Measurements from ENCODE around the gene PTPRM.

PTPRM gene

DNA sequence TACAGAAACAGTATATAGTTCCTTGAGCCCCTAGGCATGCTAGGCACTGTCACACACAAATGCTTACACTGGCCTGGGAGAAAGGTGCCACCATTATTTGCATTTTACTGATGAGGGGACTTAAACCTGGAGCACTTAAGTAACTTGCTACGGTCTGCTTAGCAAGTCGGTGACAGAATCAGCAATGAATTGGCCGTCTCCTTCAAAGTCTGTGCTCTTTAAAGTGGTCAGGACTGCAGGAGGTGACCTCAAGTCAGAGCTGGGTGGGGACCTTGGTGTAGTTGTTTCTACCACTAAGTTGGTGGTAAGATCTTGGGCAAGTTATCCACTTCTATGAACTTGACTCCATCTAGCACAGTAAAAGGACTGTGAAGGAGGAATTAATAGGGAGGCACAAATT lies 34.8 kb downstream of the PTPRM start:
- DNase-seq = no peak

GRCh38 chr18:7603259-7604000 lies 36.3 kb downstream of the PTPRM start:
- no peak for DNase-seq

- DNase-seq = no peak
Observed at GRCh38 chr18:7604361-7604760, 37.2 kb downstream of the PTPRM start.

DNA sequence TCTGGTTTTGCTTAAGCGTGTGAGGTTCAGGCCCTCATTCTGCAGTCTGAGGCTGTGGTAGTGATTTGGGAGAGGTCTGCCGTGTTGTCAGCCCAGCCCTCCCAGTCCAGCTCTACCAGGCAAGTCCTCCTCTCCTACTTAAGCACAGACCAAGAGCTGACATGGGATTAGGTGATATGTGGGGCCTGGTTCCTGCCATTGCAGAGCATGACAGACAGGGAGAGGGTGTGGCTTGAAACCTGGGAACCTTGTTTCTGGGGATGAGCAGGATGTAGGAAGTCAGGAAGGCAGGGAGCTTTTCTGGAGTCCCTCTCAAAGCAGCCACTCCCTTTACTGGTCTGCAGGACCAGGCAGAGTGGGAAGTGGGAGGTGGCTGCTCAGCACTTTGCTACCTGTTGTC lies 38.6 kb downstream of the PTPRM start:
- DNase-seq = no peak

DNA sequence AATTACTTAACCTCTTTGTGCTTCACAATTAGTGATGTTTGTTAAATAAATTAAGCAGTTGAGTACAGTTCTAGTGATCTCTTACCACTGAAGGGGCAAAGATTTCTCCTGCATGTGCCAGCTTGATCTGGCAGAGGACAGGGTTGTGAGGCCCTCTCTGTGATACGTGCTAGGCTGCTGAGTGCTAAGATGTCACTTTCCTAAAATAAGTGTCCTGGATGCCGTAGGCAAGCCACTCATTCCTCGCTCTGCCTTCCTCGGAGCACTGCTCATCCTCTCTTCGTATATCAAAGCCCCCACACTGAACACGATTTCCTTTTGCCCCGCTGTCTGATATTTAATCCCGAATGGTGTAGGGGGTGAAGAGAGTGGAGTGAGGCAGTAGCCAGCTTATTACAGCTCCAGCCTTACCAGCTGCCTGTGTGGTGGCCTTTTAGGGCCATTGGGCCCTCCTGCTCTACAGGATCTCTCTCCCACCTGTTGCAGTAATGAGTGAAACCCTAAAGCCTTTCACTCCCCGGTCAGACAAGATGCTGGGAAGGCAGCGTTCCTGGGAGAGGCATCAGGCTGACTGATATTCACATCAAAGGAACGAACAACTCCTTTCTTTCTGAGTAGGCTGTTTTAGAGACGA lies 40.5 kb downstream of the PTPRM start:
- DNase-seq = no peak

- DNase-seq = no peak
Observed at GRCh38 chr18:7608174-7608550, 41.0 kb downstream of the PTPRM start.

DNA sequence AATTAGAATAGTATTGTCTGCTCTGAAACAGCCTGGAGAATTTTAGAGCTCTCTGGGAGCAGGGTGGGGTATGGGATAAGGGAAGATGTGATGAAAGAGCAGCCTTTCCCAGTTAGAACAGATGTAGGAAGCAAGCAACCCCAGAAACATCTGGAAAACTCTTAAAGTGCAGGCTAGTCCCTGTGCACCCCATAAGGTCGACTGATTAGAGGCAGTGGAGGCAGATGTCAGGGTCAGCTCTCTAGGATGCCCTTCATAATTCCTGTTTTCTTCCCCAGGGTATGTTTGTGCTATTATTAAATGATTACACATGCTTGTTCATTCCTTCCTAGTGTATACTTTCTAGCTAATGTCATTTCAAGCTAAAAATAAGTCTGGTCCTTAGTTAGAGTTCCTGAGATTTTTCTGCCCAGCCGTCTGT lies 41.7 kb downstream of the PTPRM start:
- DNase-seq = no peak

DNA sequence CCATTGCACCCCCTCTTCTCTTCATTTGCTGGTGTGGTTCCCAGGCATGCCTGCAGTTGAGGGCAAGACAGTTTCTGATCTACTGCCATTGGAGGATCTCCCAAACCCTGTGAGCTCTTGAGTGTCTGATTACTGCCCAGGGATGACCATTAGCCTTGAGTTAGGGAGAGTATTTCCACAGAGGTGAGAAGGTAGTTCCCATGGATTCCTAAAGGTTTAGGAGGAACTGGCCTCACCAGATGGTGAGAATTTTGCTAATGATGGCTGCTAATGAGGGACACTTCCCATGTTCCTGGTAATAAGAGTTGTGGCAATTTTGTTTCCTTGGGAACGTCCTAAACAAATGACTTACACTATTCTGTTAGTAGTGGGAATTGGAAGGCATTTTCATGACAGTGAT lies 42.5 kb downstream of the PTPRM start:
- DNase-seq = no peak

GRCh38 chr18:7614042-7614441 lies 46.9 kb downstream of the PTPRM start:
- DNase-seq = no peak

- no peak for DNase-seq
Observed at GRCh38 chr18:7615840-7616239, 48.7 kb downstream of the PTPRM start.

DNA sequence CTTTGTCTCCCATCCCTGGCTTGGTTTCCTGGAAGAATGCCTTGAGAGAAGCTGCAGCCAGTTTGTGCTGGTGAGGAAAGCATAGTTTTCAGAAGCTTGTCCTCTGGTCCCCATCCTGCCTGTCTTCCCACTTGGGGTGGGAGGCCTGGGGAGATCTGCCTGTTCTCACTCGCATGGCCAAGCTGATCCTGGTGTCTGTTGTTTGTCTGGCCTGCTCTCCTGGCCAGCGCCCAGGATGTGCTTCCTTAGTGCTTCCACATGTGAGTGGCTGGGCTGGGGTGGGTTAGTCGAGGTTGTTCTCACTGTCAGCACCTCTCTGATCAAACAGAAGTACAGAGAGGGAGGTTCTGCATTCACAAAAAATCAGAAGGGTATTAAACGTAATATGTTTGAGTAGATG lies 49.5 kb downstream of the PTPRM start:
- DNase-seq = no peak

DNA sequence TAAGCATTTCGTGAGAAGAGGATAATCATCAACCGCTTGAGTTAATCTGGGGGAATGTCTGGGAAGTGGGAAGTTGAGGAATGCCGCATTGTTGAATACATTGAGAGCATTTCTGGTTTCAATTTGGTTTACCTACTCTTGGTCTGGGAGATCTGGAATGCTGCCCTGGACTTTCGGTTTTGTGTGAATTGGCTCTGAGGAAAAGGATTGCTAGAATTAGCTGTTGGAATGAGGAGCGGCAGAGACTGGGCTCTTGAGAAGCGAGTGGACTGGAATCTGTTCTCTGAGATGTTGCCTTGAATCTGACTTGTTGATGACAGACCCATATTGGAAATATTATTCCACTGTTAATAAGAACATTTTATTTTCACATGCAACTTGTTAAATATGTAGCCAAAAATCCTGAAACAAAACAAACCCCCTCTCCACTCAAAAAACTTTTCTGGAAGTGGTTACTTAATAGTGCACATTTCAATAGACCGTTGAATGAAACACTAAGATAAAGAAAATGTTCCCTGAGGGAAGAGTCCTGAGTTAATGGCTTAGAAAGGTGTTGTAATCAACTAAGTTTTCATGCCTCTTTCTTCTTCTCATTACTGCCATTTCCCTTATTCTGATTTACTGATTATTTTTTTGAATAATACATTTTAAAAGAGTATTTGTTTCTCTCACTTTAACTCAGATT lies 50.8 kb downstream of the PTPRM start:
- no peak for DNase-seq

DNA sequence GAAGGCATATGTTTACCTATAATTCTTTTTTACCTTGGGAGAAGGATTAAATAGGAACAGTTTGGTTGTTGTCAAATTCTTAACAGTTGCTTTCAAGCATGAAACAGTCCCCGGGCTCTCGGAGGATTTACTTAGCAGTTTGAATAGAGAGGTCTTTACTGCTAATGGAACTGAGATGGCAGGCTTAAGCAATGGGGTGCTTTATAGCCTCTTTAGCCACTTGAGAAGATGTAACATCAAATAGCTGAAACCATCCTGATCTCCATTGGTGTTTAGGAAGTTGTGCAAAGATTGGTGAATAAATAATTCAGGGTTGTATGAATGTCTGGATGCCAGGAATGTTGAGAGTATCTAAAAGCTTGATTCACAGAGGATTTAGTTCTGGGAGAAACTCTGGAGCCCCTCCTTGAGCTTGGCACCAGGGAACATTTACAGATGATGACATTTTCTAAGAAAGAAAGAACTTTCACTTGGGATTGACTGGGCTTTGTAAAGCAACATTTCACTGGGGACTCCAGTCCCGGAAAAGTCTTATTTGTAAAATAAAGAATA lies 51.9 kb downstream of the PTPRM start:
- DNase-seq = no peak

- DNase-seq = no peak
Observed at GRCh38 chr18:7619676-7620075, 52.6 kb downstream of the PTPRM start.

DNA sequence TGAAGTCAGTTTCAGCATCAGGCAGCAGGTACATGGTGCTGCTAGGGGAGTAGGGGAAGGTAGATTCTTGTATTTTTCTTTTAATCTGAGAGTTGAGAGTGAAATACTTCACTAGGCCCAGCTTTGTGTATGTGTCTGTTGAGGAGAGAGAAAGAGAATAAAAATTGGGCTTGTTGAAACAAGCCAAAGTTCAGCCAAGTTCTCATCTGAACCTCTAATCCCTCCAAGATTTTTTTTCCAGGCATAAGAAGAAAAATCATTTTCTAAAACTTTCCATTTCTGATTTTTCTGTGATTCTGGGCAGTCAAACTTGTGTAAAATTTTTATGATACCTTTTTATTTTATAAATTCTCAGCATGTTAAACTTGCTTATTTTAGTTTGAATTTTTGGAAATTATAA lies 55.6 kb downstream of the PTPRM start:
- DNase-seq = no peak

- DNase-seq = no peak
Observed at GRCh38 chr18:7623681-7624080, 56.6 kb downstream of the PTPRM start.

- DNase-seq = no peak
Observed at GRCh38 chr18:7624697-7625096, 57.6 kb downstream of the PTPRM start.

DNA sequence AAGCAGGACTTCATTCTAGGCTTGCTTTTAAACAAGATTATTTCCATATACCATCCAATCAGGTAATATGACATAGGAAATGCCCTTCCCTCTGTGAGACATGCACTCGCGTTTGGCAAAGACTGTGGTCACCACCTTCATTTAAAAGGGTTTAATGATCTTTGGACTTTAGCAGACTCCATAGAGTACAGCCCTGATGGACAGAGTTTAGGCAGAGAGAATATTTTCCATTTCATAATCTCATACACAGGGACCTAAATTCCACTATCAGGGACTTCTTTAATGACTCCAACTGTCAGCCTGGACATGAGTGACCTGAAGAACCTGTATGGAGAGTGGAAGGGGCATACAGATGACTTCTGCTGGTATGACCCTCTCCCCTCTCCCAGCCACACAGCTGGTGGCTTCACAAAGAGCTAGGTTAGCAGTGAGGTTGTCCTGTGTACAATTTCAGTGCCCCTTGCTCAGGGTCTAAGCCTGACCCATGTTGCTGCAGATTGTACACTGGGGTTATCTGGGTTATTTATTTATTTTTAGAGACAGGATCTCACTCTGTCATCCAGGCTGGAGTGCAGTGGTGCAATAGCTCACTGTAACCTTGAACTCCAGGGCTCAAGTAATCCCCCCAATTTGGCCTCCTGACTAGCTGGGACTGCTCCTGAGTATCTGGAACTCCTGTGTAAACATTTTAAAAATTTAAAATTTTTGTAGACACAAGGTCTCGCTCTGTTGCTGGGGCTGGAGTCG lies 59.2 kb downstream of the PTPRM start:
- DNase-seq = no peak

- DNase-seq = no peak
Observed at GRCh38 chr18:7626922-7627440, 59.9 kb downstream of the PTPRM start.

- no peak for DNase-seq
Observed at GRCh38 chr18:7629416-7629815, 62.3 kb downstream of the PTPRM start.

DNA sequence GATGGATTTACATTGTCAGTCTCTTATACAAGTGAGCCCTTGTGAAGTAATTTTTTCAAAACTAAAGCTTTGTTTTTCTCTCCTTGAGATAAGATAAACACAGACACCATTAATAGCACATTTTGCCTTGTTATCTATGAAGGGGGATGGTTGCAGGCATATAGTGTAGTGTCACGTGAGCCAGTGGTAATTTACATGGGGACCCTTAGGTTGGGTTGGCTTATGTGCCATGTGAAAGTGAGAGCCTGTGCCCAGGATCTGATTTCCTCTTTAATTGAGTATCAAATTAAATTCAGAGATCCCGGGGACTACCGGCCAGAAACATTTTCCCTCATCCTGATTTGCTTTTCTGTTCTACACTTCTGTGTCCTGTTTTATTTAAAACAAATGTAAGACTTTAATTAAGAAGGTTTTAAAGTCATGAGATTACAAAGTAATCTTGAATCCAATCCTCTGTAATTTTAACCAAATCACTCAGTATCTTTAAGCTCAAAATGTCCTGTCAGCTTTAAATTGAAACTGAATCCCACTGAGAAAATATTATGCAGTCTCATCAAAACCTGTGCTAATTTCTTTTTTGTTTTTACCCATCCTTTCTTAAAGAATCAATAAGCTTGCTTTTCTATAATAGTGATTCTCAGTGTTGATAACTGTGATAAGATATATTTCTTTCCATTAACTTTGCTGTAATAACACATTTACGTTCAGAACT lies 63.8 kb downstream of the PTPRM start:
- no peak for DNase-seq

Data from stimulated activated CD4-positive, alpha-beta T cell treated with anti-CD3 and anti-CD28 coated beads, Interleukin-2, amount 100 ng/mL, for 48 hours (primary cell).